ENCODE measurements around the gene CSNK1G1. TPM values are rescaled to one million over a fixed set of nuclear protein-coding genes. Genes with fewer than 3 reads are reported as not detected.

Gene CSNK1G1
- total and polyA plus RNA-seq, 2 of the 4 experiments (the other 2 are of a cell fraction), result 7.4 to 29.4 TPM

DNA sequence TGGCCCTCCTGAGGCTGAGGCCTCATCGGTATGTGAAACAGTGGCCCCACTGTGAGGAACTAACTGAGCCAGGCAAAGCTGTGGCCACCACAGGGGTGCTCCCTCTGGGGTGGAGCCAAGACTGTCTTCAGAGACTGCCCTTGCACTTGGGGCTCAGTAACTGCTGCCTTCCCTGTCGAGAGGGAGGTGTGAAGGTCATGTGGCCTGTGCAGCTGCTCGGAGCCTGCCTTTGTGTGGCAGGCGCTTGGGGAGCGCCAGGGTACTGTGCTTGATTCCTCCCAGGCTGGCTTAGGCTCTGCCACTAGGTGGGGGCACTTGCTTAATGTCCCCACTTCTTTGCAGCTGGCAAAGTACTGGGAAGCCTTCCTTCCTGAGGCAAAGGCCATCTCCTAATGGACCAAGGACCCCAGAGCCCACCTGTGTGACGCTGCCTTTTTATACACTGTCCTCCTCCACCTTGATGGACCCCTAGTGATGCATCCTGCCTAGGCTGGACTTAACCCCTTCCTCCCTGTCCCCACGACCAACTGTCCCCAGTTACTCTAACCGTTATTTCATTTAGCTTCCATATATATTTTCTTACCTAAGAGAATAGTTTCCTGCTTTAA is 218.6 kb downstream of the CSNK1G1 start:
- DNase-seq (no peak), ATAC-seq (ENCODE audit: low read depth) (no peak)
- H2AFZ ChIP-seq (replicated peaks; ENCODE audit: low read length, poor library complexity), result no peak overlapping the region
- no peak overlapping the region for H3K18ac ChIP-seq (ENCODE audit: low read depth, low read length)
- H3K9me1 ChIP-seq (ENCODE audit: insufficient read depth, low read length), result peaks cover 19% of the 10 kb centered on the region
- no peaks in the 10 kb centered on the region; the same call in 1 of the 2 replicates for H3K4me1 ChIP-seq (ENCODE audit: control insufficient read depth, insufficient read depth, low read length)
- H3K56ac ChIP-seq (ENCODE audit: extremely low read depth, insufficient read depth, low read length), result no peak overlapping the region
- no peak overlapping the region for H3K9ac ChIP-seq (ENCODE audit: low read depth, low read length)
- no peaks in the 10 kb centered on the region for H3K27me3 ChIP-seq (ENCODE audit: control insufficient read depth, insufficient read depth, low read length)
- H3K14ac ChIP-seq (replicated peaks; ENCODE audit: low read depth, low read length), result no peak overlapping the region
- H2BK5ac ChIP-seq (ENCODE audit: low read depth, low read length, poor library complexity, severe bottlenecking), result no peak overlapping the region
- dilution Hi-C loops (cut with HindIII; ENCODE audit: low sequenced_read_pairs, unreplicated experiment) (no loop called here), in situ Hi-C loops (cut with MboI; ENCODE audit: low sequenced_read_pairs) (no loop called here), intact Hi-C loops (cut with micrococcal nuclease) (no loop called here)
- H4K8ac ChIP-seq (ENCODE audit: low read depth in 2 of 2, low read length in 2 of 2), result no peak overlapping the region
- no peak overlapping the region for H2AK5ac ChIP-seq (ENCODE audit: low read depth, low read length)
- peaks cover 51% of the 10 kb centered on the region for H3K36me3 ChIP-seq (ENCODE audit: control insufficient read depth, insufficient read depth, low read length)
- no peak overlapping the region for H2BK15ac ChIP-seq (ENCODE audit: low read depth, low read length)
- H4K5ac ChIP-seq (ENCODE audit: low read depth, low read length), result no peak overlapping the region
- CTCF ChIA-PET, result no interaction called here
- TF ChIP-seq ELK1 (IDR thresholded peaks at IDR 0.05; ENCODE audit: borderline replicate concordance, low read depth, low read length) (no peak), RFX5 (IDR thresholded peaks at IDR 0.05; ENCODE audit: low read depth, low read length) (no peak), NFE2L2 (IDR thresholded peaks at IDR 0.05; ENCODE audit: low read depth, low read length) (no peak), FOS (IDR thresholded peaks at IDR 0.05; ENCODE audit: low read depth, low read length) (no peak), MAZ (IDR thresholded peaks at IDR 0.05; ENCODE audit: borderline replicate concordance, low read depth, low read length) (no peak), POLR2A (IDR thresholded peaks at IDR 0.05; ENCODE audit: low read depth, low read length) (no peak), RCOR1 (IDR thresholded peaks at IDR 0.05; ENCODE audit: insufficient replicate concordance, low read length) (no peak), RAD21 (IDR thresholded peaks at IDR 0.05; ENCODE audit: low read length) (no peak), MXI1 (IDR thresholded peaks at IDR 0.05; ENCODE audit: borderline replicate concordance, low read depth, low read length) (no peak), BHLHE40 (IDR thresholded peaks at IDR 0.05; ENCODE audit: low read depth, low read length) (no peak), CEBPB (IDR thresholded peaks at IDR 0.05; ENCODE audit: low read depth, low read length) (no peak), CHD1 (IDR thresholded peaks at IDR 0.05; ENCODE audit: low read depth, low read length) (no peak), SMC3 (IDR thresholded peaks at IDR 0.05; ENCODE audit: low read depth, low read length) (no peak), MAFK (IDR thresholded peaks at IDR 0.05; ENCODE audit: low read depth, low read length) (no peak)
- TF ChIP-seq, protein P1, sequence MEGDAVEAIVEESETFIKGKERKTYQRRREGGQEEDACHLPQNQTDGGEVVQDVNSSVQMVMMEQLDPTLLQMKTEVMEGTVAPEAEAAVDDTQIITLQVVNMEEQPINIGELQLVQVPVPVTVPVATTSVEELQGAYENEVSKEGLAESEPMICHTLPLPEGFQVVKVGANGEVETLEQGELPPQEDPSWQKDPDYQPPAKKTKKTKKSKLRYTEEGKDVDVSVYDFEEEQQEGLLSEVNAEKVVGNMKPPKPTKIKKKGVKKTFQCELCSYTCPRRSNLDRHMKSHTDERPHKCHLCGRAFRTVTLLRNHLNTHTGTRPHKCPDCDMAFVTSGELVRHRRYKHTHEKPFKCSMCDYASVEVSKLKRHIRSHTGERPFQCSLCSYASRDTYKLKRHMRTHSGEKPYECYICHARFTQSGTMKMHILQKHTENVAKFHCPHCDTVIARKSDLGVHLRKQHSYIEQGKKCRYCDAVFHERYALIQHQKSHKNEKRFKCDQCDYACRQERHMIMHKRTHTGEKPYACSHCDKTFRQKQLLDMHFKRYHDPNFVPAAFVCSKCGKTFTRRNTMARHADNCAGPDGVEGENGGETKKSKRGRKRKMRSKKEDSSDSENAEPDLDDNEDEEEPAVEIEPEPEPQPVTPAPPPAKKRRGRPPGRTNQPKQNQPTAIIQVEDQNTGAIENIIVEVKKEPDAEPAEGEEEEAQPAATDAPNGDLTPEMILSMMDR (conservative IDR thresholded peaks at IDR 0.05; ENCODE audit: low read depth, low read length), result no peak
- TF ChIP-seq, protein P2, sequence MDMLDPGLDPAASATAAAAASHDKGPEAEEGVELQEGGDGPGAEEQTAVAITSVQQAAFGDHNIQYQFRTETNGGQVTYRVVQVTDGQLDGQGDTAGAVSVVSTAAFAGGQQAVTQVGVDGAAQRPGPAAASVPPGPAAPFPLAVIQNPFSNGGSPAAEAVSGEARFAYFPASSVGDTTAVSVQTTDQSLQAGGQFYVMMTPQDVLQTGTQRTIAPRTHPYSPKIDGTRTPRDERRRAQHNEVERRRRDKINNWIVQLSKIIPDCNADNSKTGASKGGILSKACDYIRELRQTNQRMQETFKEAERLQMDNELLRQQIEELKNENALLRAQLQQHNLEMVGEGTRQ (IDR thresholded peaks at IDR 0.05; ENCODE audit: low read depth, low read length), result no peak
- POLR2A ChIA-PET (ENCODE audit: unreplicated experiment), result no interaction called here
- H3K4me2 ChIP-seq (ENCODE audit: low read depth, low read length), result no peak overlapping the region
- H3K4ac ChIP-seq (ENCODE audit: low read depth, low read length), result no peak overlapping the region
- 0 out of 2 replicates have a peak, but pooled peaks cover 5% of the 10 kb centered on the region for H4K20me1 ChIP-seq (ENCODE audit: insufficient read depth, low read length)
- no peak overlapping the region for H3K4me3 ChIP-seq (ENCODE audit: insufficient read depth, low read depth, low read length)
- peaks cover 5 to 20% of the 10 kb centered on the region in 2 experiments; a peak in 1 of 4 replicates for H3K79me1 ChIP-seq (ENCODE audit: low read depth in 1 of 2, low read length in 2 of 2)
- no peak overlapping the region for H2BK20ac ChIP-seq (ENCODE audit: low read depth, low read length)
- no TSS peak for BruUV-seq (replicated peaks)
- WGBS, 2 experiments (ENCODE audit: extremely low coverage in 2 of 2, insufficient read length in 1 of 2), result 87% methylated on average over 3 of the region's 8 CpGs; no CpG with 5 or more reads in 1 of the 2 experiments
- no peak overlapping the region for H2BK120ac ChIP-seq (ENCODE audit: low read depth, low read length)
- no peaks in the 10 kb centered on the region for H3K9me3 ChIP-seq (ENCODE audit: control insufficient read depth, insufficient read depth, low read length)
- H2AK9ac ChIP-seq (replicated peaks; ENCODE audit: low read depth, low read length, poor library complexity), result peak overlapping the region; percentile 42
- no peak overlapping the region for H4K91ac ChIP-seq (ENCODE audit: insufficient read depth, low read depth, low read length)
- no peak overlapping the region for H3K27ac ChIP-seq (ENCODE audit: insufficient read depth, low read length)
- no peak overlapping the region for H3K23ac ChIP-seq (ENCODE audit: low read depth, low read length)
